Activated CD8-positive, alpha-beta memory T cell treated with anti-CD3 and anti-CD28 coated beads for 4 hours (primary cell): ENCODE data around the gene KIAA0319L.

Experiments
- DNase-seq, 2 donors: peaks; one replicate each; pipeline ENCODE4 v3.0.0-alpha.2; 2020; ENCODE audit warnings: low read depth in 2 of 2

Gene KIAA0319L

GRCh38 chr1:35563166-35563565 is 6.0 kb upstream of the KIAA0319L start:
- no peak for DNase-seq

GRCh38 chr1:35561972-35562680 is 4.9 kb upstream of the KIAA0319L start:
- no peak for DNase-seq

GRCh38 chr1:35561297-35561971 is 4.2 kb upstream of the KIAA0319L start:
- DNase-seq, result no peak

GRCh38 chr1:35560256-35561225 is 3.3 kb upstream of the KIAA0319L start:
- DNase-seq, result no peak

- DNase-seq, result no peak
Measured at GRCh38 chr1:35559317-35559944, 2.2 kb upstream of the KIAA0319L start.

- no peak for DNase-seq
Measured at GRCh38 chr1:35558374-35559316, 1.4 kb upstream of the KIAA0319L start.

GRCh38 chr1:35557611-35558373 is 589 bp upstream of the KIAA0319L start, which contains the start of gene NCDN:
Gene NCDN (plus strand): TSS chr1:35557799. CDS start chr1:35558191, 392 bp downstream.
- peak; percentile 95 for DNase-seq

GRCh38 chr1:35556484-35557117 is 602 bp downstream of the KIAA0319L start:
- DNase-seq, result no peak

GRCh38 chr1:35555601-35556477 is 1.4 kb downstream of the KIAA0319L start:
- no peak for DNase-seq

- no peak for DNase-seq
Measured at GRCh38 chr1:35555212-35555584, 2.0 kb downstream of the KIAA0319L start.

GRCh38 chr1:35554266-35555211 is 2.7 kb downstream of the KIAA0319L start:
- DNase-seq, result no peak

- DNase-seq, result no peak
Measured at GRCh38 chr1:35553851-35554250, 3.4 kb downstream of the KIAA0319L start.

- DNase-seq, result no peak
Measured at GRCh38 chr1:35546614-35547013, 10.6 kb downstream of the KIAA0319L start.

GRCh38 chr1:35544976-35545375 is 12.2 kb downstream of the KIAA0319L start:
- DNase-seq, result no peak

GRCh38 chr1:35539824-35540261 is 17.4 kb downstream of the KIAA0319L start:
- no peak for DNase-seq

GRCh38 chr1:35539073-35539823 is 18.0 kb downstream of the KIAA0319L start:
- no peak for DNase-seq
